Endothelial cell of umbilical vein (primary cell): ENCODE data around the gene DENND2A.

ENCODE experiments used
- CTCF ChIP-seq, 2 donors: IDR thresholded peaks; 1 replicate in 1 of 2; 2 replicates in 1 of 2; pipeline ENCODE4 v1.5.1; 2011; ENCODE audit warnings: low read length in 2 of 2, mild to moderate bottlenecking in 2 of 2, moderate library complexity in 2 of 2, control low read depth in 1 of 2, inconsistent platforms in 1 of 2, low read depth in 1 of 2; ENCODE audit not compliant: insufficient read depth in 1 of 2; ENCODE audit errors: extremely low read depth in 1 of 2
- GATA2 ChIP-seq: IDR thresholded peaks from 2 replicates; pipeline ENCODE4 v1.7.0; 2011; ENCODE audit warnings: low read depth, mild to moderate bottlenecking, moderate library complexity, mixed read lengths, low read length; ENCODE audit not compliant: insufficient read length, insufficient read depth
- POLR2A ChIP-seq: IDR thresholded peaks from 2 replicates; pipeline ENCODE4 v1.6.1; 2012; ENCODE audit warnings: low read depth, mild to moderate bottlenecking, control low read depth, low read length

- TF ChIP-seq POLR2A, result no peak
- no peak for TF ChIP-seq CTCF (IDR thresholded peaks at IDR 0.05; ENCODE audit: extremely low read depth in 1 of 2, insufficient read depth in 1 of 2, low read depth in 1 of 2, low read length in 2 of 2)
- no peak for TF ChIP-seq GATA2
These were observed 59.2 kb downstream of the DENND2A start for GRCh38 chr7:140581411-140581810.
